Right lobe of liver (tissue), 4 donors: ENCODE data around the gene ATG14.

Experiments used
- POLR2A ChIP-seq: fragments of 450-650 bp; IDR thresholded peaks from one replicate; pipeline ENCODE4 v1.6.1; 2017; ENCODE audit warnings: antibody characterized with exemption, mild to moderate bottlenecking
- TF ChIP-seq, protein P1 (sequence below), 4 donors: fragments of 200-600 bp in 3 of 4; fragments of 450-650 bp in 1 of 4; IDR thresholded peaks; one replicate each; pipeline versions ENCODE4 v1.5.1 to v1.8.0; 2016 to 2022; ENCODE audit warnings: antibody characterized with exemption in 4 of 4, mild to moderate bottlenecking in 2 of 4
- donor health status: DM: no; HTN: no; CAD: no.
- donor health status: DM: no; HTN: no; CAD: no.
- donor health status: DM: no; HTN: yes; CAD: no.

DNA sequence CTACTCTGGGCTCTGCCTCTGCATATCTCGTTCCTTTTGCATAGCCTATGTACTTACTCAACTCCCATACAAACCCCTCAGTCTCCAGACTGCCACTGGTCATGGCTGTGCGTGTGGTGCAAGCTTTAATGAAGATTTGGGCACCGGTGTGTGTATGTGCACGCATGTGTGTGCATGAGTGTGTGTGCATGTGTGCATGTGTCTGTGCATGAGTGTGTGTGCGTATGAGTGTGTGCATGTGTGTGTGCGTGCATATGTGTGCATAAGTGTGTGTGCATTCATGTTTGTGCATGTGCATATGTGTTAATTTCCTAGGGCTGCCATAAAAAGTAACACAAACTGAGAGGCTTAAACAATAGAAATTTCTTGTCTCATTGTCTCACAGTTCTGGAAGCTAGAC, 45.9 kb upstream of the ATG14 start:
- TF ChIP-seq, protein P1, sequence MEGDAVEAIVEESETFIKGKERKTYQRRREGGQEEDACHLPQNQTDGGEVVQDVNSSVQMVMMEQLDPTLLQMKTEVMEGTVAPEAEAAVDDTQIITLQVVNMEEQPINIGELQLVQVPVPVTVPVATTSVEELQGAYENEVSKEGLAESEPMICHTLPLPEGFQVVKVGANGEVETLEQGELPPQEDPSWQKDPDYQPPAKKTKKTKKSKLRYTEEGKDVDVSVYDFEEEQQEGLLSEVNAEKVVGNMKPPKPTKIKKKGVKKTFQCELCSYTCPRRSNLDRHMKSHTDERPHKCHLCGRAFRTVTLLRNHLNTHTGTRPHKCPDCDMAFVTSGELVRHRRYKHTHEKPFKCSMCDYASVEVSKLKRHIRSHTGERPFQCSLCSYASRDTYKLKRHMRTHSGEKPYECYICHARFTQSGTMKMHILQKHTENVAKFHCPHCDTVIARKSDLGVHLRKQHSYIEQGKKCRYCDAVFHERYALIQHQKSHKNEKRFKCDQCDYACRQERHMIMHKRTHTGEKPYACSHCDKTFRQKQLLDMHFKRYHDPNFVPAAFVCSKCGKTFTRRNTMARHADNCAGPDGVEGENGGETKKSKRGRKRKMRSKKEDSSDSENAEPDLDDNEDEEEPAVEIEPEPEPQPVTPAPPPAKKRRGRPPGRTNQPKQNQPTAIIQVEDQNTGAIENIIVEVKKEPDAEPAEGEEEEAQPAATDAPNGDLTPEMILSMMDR (IDR thresholded peaks at IDR 0.05) = no peak
- no peak for TF ChIP-seq POLR2A
